ENCODE results near the gene MAP2K1. TPM values are rescaled to one million over a fixed set of nuclear protein-coding genes. Genes with fewer than 3 reads are reported as not detected.
A peak's percentile ranks its signal among the peaks of the same experiment; 100 is the strongest.

MAP2K1 gene
- total RNA-seq, 1 donor, result 52.2 TPM

- no peak overlapping the region for H3K4me3 ChIP-seq (ENCODE audit: low read depth, low read length)
- TF ChIP-seq CTCF (IDR thresholded peaks at IDR 0.05; ENCODE audit: insufficient read depth, low read length), result no peak
- DNase-seq (ENCODE audit: low read depth), result peak; percentile 24
Observed at GRCh38 chr15:66483131-66483566, 96.4 kb downstream of the MAP2K1 start.

GRCh38 chr15:66484539-66485112 lies 97.9 kb downstream of the MAP2K1 start:
- no peak for TF ChIP-seq CTCF (IDR thresholded peaks at IDR 0.05; ENCODE audit: insufficient read depth, low read length)
- DNase-seq (ENCODE audit: low read depth), result no peak
- H3K4me3 ChIP-seq (ENCODE audit: low read depth, low read length), result no peak overlapping the region

- H3K4me3 ChIP-seq (ENCODE audit: low read depth, low read length), result no peak overlapping the region
- no peak for DNase-seq (ENCODE audit: low read depth)
- no peak for TF ChIP-seq CTCF (IDR thresholded peaks at IDR 0.05; ENCODE audit: insufficient read depth, low read length)
Observed at GRCh38 chr15:66486887-66487286, 100.2 kb downstream of the MAP2K1 start.

GRCh38 chr15:66488525-66488924 lies 101.8 kb downstream of the MAP2K1 start:
- H3K4me3 ChIP-seq (ENCODE audit: low read depth, low read length), result no peak overlapping the region
- no peak for TF ChIP-seq CTCF (IDR thresholded peaks at IDR 0.05; ENCODE audit: insufficient read depth, low read length)
- DNase-seq (ENCODE audit: low read depth), result no peak

- no peak for TF ChIP-seq CTCF (IDR thresholded peaks at IDR 0.05; ENCODE audit: insufficient read depth, low read length)
- peak; percentile 78 for DNase-seq (ENCODE audit: low read depth)
- H3K4me3 ChIP-seq (ENCODE audit: low read depth, low read length), result no peak overlapping the region
Observed at GRCh38 chr15:66489179-66489791, 102.6 kb downstream of the MAP2K1 start.

- no peak for TF ChIP-seq CTCF (IDR thresholded peaks at IDR 0.05; ENCODE audit: insufficient read depth, low read length)
- no peak overlapping the region for H3K4me3 ChIP-seq (ENCODE audit: low read depth, low read length)
- DNase-seq (ENCODE audit: low read depth), result no peak
Observed at GRCh38 chr15:66491846-66492245, 105.1 kb downstream of the MAP2K1 start.

GRCh38 chr15:66494262-66494661 lies 107.5 kb downstream of the MAP2K1 start:
- TF ChIP-seq CTCF (IDR thresholded peaks at IDR 0.05; ENCODE audit: insufficient read depth, low read length), result no peak
- no peak overlapping the region for H3K4me3 ChIP-seq (ENCODE audit: low read depth, low read length)
- no peak for DNase-seq (ENCODE audit: low read depth)

Measured in fibroblast of the aortic adventitia (primary cell).